Right ventricle myocardium inferior (tissue), 1 donor: ENCODE results near the gene PARP8. TPM values are rescaled to one million over a fixed set of nuclear protein-coding genes. Genes with fewer than 3 reads are reported as not detected.
"Not testable (repeated sequence)": the region's sequence is repeated elsewhere in the genome, so short reads cannot be mapped to it uniquely, and the experiment has no call there.

Source experiments
- ATAC-seq: fragments of 200-7000 bp; cut with Tn5 transposase; one replicate; pipeline ENCODE4 v1.9.1; 2020; ENCODE audit warnings: mild to moderate bottlenecking, moderate library complexity
- DNase-seq: peaks from one replicate; pipeline ENCODE4 v3.0.0; 2021; ENCODE audit errors: missing footprints
- intact Hi-C: fragments of 100-400 bp; cut with DNase I; formaldehyde crosslinking; loops from one replicate; pipeline ENCODE4 v1.11.0; 2022
- total RNA-seq: library from RNA; stranded (reverse); fragmentation: NEBNext Ultra II Directional; extraction: Animal tissue kit (Norgen Biotek cat#: 25700); gene quantifications from one replicate; pipeline ENCODE4 v1.2.1, GENCODE V29; 2021
- donor health status: DM: no; HTN: yes; CAD: no; lungs with severe emphysema.

PARP8 gene
- total RNA-seq, 1 donor from 2014 or later: 7.7 TPM

GRCh38 chr5:50811746-50812145 is 145.3 kb downstream of the PARP8 start:
- ATAC-seq, DNase-seq, intact Hi-C loops: not testable (repeated sequence)

- no peak for ATAC-seq
- DNase-seq: no peak
- intact Hi-C loops: no loop called here
Observed at GRCh38 chr5:50813691-50814090, 147.3 kb downstream of the PARP8 start.

- intact Hi-C loops: no loop called here
- no peak for DNase-seq
- no peak for ATAC-seq
Observed at GRCh38 chr5:50814556-50814955, 148.1 kb downstream of the PARP8 start.

GRCh38 chr5:50822046-50822445 is 155.6 kb downstream of the PARP8 start:
- intact Hi-C loops: no loop called here
- DNase-seq (no peak), ATAC-seq (no peak)

GRCh38 chr5:50822761-50823160 is 156.3 kb downstream of the PARP8 start:
- ATAC-seq: no peak
- intact Hi-C loops: no loop called here
- no peak for DNase-seq

- ATAC-seq (no peak), DNase-seq (no peak)
- intact Hi-C loops: no loop called here
Observed at GRCh38 chr5:50823568-50823967, 157.1 kb downstream of the PARP8 start.

GRCh38 chr5:50824109-50824508 is 157.7 kb downstream of the PARP8 start:
- intact Hi-C loops: no loop called here
- ATAC-seq: no peak
- no peak for DNase-seq

GRCh38 chr5:50827516-50828247 is 161.2 kb downstream of the PARP8 start:
- no peak for DNase-seq
- ATAC-seq: no peak
- intact Hi-C loops: no loop called here

- ATAC-seq: no peak
- intact Hi-C loops: no loop called here
- no peak for DNase-seq
Observed at GRCh38 chr5:50829023-50829422, 162.6 kb downstream of the PARP8 start.

GRCh38 chr5:50832657-50833284 is 166.3 kb downstream of the PARP8 start:
- intact Hi-C loops: no loop called here
- ATAC-seq: no peak
- DNase-seq: no peak

- ATAC-seq: no peak
- intact Hi-C loops: no loop called here
- DNase-seq: no peak
Observed at GRCh38 chr5:50836356-50836755, 169.9 kb downstream of the PARP8 start.

GRCh38 chr5:50839472-50839871 is 173.0 kb downstream of the PARP8 start:
- no peak for DNase-seq
- intact Hi-C loops: no loop called here
- no peak for ATAC-seq

- ATAC-seq: no peak
- intact Hi-C loops: no loop called here
- DNase-seq: no peak
Observed at GRCh38 chr5:50843091-50843490, 176.7 kb downstream of the PARP8 start.

- intact Hi-C loops: no loop called here
- ATAC-seq (no peak), DNase-seq (no peak)
Observed at GRCh38 chr5:50846261-50846660, 179.8 kb downstream of the PARP8 start.

GRCh38 chr5:50849554-50849953 is 183.1 kb downstream of the PARP8 start:
- intact Hi-C loops: no loop called here
- DNase-seq: no peak
- ATAC-seq: no peak

GRCh38 chr5:50853151-50853550 is 186.7 kb downstream of the PARP8 start:
- DNase-seq (no peak), ATAC-seq (peak; percentile 59)
- intact Hi-C loops: no loop called here

- no peak for DNase-seq
- ATAC-seq: no peak
- intact Hi-C loops: no loop called here
Observed at GRCh38 chr5:50854082-50854481, 187.6 kb downstream of the PARP8 start.

GRCh38 chr5:50855001-50855400 is 188.6 kb downstream of the PARP8 start:
- DNase-seq: no peak
- intact Hi-C loops: no loop called here
- ATAC-seq: no peak

- ATAC-seq (no peak), DNase-seq (no peak)
- intact Hi-C loops: no loop called here
Observed at GRCh38 chr5:50856401-50857119, 190.1 kb downstream of the PARP8 start.

GRCh38 chr5:50863534-50864170 is 197.2 kb downstream of the PARP8 start:
- no peak for DNase-seq
- ATAC-seq: no peak
- intact Hi-C loops: no loop called here
